T-helper 2 cell treated with Interferon-gamma antibody and Interleukin-4, amounts not matched to agents 5 μg/mL and 100 μg/mL, for 36 hours (primary cell): ENCODE measurements around the gene CYP2A6.
"Not testable (repeated sequence)": the region's sequence is repeated elsewhere in the genome, so short reads cannot be mapped to it uniquely, and the experiment has no call there.

Experiments
- DNase-seq: peaks from one replicate; pipeline ENCODE4 v3.0.0; 2021; ENCODE audit warnings: low spot score
- H3K27ac Mint-ChIP-seq: one replicate; pipeline ENCODE4 v1.8.0; 2021; ENCODE audit warnings: mild to moderate bottlenecking, mixed read lengths
- H3K27me3 Mint-ChIP-seq: one replicate; pipeline ENCODE4 v1.8.0; 2021; ENCODE audit warnings: low read depth, mixed read lengths
- H3K36me3 Mint-ChIP-seq: one replicate; pipeline ENCODE4 v1.8.0; 2021; ENCODE audit warnings: low read depth, mixed read lengths
- H3K4me1 Mint-ChIP-seq: one replicate; pipeline ENCODE4 v1.8.0; 2021; ENCODE audit warnings: low read depth, mixed read lengths
- H3K4me3 Mint-ChIP-seq: one replicate; pipeline ENCODE4 v1.8.0; 2022; ENCODE audit warnings: mild to moderate bottlenecking, moderate library complexity, mixed read lengths
- H3K9me3 Mint-ChIP-seq: one replicate; pipeline ENCODE4 v1.8.0; 2021; ENCODE audit warnings: mixed read lengths

Gene CYP2A6, protein sequence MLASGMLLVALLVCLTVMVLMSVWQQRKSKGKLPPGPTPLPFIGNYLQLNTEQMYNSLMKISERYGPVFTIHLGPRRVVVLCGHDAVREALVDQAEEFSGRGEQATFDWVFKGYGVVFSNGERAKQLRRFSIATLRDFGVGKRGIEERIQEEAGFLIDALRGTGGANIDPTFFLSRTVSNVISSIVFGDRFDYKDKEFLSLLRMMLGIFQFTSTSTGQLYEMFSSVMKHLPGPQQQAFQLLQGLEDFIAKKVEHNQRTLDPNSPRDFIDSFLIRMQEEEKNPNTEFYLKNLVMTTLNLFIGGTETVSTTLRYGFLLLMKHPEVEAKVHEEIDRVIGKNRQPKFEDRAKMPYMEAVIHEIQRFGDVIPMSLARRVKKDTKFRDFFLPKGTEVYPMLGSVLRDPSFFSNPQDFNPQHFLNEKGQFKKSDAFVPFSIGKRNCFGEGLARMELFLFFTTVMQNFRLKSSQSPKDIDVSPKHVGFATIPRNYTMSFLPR

DNA sequence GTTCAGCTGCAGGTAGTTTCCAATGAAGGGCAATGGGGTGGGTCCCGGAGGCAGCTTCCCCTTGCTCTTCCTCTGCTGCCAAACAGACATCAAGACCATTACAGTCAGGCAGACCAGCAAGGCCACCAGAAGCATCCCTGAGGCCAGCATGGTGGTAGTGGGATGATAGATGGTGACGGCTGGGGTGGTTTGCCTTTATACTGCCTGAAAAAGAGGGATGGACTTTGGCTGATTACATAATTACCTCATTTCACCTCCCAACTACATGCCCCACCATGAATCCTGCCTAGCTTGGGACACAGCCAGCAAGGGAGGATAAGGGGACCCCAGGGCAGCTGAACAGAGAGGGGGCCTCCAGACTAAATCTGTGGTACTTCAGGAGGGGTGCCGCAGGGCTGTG, at the start of gene CYP2A6:
CYP2A6 (minus strand) TSS at position 171 of the 400 bp plus-strand sequence; CDS start at position 150, 21 bp downstream.
- peaks cover 50% of the 10 kb centered on the region for H3K27me3 Mint-ChIP-seq
- H3K27ac Mint-ChIP-seq, H3K4me1 Mint-ChIP-seq, DNase-seq, H3K9me3 Mint-ChIP-seq, H3K36me3 Mint-ChIP-seq, H3K4me3 Mint-ChIP-seq: not testable (repeated sequence)

DNA sequence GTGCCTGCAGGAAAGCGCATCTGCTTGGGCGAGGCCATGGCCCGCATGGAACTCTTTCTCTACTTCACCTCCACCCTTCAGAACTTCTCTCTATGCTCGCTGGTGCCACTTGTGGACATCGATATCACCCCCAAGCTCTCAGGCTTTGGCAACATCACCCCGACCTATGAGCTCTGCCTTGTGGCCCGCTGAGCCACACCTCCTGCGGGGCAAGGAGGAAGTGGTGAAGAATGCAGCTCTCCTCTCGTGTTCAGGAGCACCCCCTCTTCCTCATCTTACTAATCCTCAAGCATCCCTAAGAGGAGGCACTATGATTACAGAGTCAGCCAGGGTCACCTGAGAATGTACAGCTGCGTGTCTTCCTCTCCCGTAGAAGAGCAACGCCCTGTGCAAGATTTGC, 49.7 kb upstream of the CYP2A6 start:
- H3K4me3 Mint-ChIP-seq: peak overlapping the region; percentile 35
- not testable (repeated sequence) for H3K9me3 Mint-ChIP-seq, DNase-seq, H3K27me3 Mint-ChIP-seq, H3K36me3 Mint-ChIP-seq
- H3K27ac Mint-ChIP-seq: peak overlapping the region; percentile 47
- H3K4me1 Mint-ChIP-seq: peaks cover 13% of the 10 kb centered on the region

DNA sequence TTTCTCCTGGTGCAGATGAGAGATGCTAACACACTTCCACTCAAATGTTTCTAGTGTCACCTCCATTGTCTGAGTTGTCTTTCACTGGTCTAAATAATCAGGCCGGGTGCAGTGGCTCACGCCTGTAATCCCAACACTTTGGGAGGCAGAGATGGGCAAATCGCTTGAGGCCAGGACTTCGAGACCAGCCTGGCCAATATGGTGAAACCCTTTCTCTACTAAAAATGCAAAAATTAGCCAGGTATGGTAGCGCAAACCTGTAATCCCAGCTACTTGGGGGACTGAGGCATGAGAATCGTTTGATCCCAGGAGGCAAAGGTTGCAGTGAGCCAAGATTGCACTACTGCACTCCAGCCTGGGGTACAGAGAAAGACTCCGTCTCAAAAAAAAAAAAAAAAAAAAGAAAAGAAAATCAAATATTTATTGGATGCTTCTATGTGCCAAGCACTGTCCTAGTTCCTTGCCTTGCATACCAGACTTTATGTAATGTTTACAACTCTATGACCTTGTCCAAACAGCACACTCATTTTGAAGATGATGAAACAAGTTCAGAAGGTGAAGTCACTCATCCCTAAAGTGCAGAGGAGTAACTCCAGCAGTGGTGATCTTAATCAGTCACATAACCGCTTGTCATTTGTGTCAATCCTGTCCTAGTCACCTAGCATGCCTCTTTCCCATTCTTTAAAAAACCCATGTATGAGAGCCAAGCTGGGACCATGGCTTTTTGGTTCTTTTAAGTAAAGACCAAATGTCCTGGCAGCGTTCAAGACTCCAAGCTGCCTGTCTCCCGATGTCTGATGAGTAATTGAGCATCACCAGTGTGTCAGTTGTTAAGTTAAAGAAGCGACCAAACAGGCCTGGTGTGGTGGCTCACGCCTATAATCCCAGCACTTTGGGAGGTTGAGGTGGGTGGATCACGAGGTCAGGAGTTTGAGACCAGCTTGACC, 46.9 kb upstream of the CYP2A6 start:
- not testable (repeated sequence) for H3K36me3 Mint-ChIP-seq, H3K9me3 Mint-ChIP-seq, H3K27ac Mint-ChIP-seq, H3K27me3 Mint-ChIP-seq, H3K4me3 Mint-ChIP-seq, DNase-seq
- peaks cover 13% of the 10 kb centered on the region for H3K4me1 Mint-ChIP-seq

DNA sequence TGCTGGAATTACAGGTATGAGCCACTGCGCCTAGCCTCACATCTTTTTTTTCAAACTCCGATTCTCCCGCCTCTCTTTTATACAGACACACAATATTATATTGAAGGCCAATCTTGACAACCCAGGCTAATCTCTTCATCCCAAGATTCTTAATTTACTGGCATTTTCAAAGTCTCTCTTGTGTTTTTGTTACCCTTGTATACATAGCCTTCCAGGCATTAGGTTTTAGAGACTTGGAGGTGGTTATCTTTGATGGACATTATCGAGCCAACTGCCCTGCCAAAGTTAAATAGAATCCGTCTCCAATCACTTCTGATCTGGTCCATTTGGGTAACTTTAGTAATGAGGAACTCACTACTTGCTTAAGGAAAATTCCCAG, 46.2 kb upstream of the CYP2A6 start:
- no peak overlapping the region for H3K27ac Mint-ChIP-seq
- peaks cover 7% of the 10 kb centered on the region for H3K27me3 Mint-ChIP-seq
- no peak for DNase-seq
- no peaks in the 10 kb centered on the region for H3K9me3 Mint-ChIP-seq
- H3K4me1 Mint-ChIP-seq: peaks cover 13% of the 10 kb centered on the region
- no peak overlapping the region for H3K4me3 Mint-ChIP-seq
- no peaks in the 10 kb centered on the region for H3K36me3 Mint-ChIP-seq

DNA sequence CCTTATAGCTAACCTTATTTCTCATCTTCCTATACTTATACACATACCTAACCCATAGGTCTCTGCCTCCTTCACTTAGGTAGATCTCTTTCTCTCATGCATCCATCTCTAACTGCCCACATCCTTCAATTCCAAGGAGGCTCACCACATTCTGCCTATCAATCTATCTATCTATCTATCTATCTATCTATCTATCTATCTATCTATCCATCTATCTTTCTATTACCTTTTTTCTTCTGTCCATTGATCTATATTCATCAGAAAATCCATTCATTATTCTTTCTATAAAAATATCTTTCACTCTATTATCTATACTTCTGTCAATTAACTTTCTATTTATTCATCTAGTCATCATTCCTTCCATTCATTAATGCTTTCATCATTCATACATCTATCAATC, 42.9 kb upstream of the CYP2A6 start:
- no peaks in the 10 kb centered on the region for H3K9me3 Mint-ChIP-seq
- peaks cover 5% of the 10 kb centered on the region for H3K4me1 Mint-ChIP-seq
- no peak for DNase-seq
- no peaks in the 10 kb centered on the region for H3K36me3 Mint-ChIP-seq
- no peak overlapping the region for H3K27ac Mint-ChIP-seq
- H3K4me3 Mint-ChIP-seq: no peak overlapping the region
- H3K27me3 Mint-ChIP-seq: peaks cover 25% of the 10 kb centered on the region

DNA sequence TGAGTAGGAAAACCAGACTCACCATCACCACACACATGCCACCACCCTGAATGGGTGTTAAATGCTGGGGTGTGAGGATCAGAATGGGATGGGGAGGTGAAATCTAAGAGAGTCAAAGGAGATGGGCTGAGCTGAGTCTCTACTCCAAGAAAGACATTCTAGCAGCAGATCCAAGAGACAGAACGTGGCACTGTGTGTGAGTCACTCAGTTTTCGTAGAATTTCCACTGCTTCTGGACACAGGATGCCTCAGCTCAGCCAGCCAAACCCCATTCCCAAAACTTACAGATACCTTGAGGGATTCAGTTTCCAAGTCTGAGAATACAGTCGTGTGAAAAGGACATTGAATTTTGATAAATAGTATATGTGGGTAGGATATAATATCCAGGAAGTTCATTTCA, 39.1 kb upstream of the CYP2A6 start:
- DNase-seq: no peak
- Mint-ChIP-seq H3K4me3 (no peak overlapping the region), H3K4me1 (no peaks in the 10 kb centered on the region), H3K9me3 (no peaks in the 10 kb centered on the region), H3K27me3 (peaks cover 32% of the 10 kb centered on the region), H3K27ac (no peak overlapping the region), H3K36me3 (no peaks in the 10 kb centered on the region)

DNA sequence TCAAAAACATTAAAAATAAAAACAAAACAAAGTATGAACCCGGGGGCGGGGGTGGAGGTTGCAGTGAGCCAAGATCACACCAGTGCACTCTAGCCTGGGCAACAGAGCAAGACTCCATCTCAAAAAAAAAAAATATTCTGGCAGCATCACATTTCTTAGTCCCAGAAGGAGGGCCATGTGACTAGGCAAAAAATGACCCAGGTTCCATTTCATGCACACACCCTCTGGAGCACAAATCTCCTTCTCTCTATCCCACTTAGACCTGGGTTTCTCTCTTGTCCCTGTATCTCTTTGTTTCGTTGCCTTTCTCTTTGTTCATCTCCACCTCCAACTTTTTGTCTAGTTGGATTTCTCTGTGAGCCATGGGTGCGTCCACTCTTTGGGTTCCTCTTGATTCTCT, 37.9 kb upstream of the CYP2A6 start:
- no peak for DNase-seq
- H3K27ac Mint-ChIP-seq: no peak overlapping the region
- no peaks in the 10 kb centered on the region for H3K9me3 Mint-ChIP-seq
- no peaks in the 10 kb centered on the region for H3K36me3 Mint-ChIP-seq
- peaks cover 36% of the 10 kb centered on the region for H3K27me3 Mint-ChIP-seq
- no peaks in the 10 kb centered on the region for H3K4me1 Mint-ChIP-seq
- no peak overlapping the region for H3K4me3 Mint-ChIP-seq

DNA sequence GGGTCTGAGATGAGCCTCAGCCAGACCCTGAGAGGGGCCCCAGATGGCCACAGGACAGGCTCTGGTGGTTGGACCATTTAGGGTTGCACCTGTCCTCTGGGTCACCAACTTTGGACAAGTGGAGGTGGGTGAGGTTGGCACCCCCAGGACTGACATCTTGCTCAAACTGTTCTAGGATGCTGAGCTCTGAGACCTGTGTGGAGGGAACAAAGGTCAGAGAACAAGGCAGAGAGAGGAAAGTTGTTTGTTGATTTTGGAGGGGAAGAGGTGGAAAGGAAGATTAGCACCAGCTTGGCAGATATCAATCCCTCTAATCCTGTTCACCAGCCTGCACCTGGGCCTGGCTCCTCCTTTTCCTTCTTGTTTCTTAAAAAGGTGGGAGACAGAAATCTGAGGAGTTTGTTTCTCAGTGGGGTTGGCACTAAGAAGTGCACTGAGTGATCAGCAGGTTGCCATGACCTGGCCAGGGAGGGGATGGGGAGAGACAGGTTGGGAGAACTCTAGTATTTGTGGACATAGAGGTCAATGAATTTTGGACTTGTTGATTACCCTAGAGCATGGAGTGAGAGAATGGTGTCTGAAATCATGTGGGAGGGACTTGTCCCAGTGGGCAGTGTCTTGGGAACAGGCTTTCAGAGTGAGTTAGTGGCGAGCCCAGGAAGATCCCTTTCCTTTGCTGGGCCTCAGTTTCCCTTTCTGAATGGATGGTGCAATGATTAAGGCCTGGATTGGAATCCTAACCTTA, 34.1 kb upstream of the CYP2A6 start:
- not testable (repeated sequence) for H3K4me3 Mint-ChIP-seq, H3K36me3 Mint-ChIP-seq, DNase-seq, H3K4me1 Mint-ChIP-seq, H3K27ac Mint-ChIP-seq, H3K9me3 Mint-ChIP-seq
- H3K27me3 Mint-ChIP-seq: peaks cover 47% of the 10 kb centered on the region

DNA sequence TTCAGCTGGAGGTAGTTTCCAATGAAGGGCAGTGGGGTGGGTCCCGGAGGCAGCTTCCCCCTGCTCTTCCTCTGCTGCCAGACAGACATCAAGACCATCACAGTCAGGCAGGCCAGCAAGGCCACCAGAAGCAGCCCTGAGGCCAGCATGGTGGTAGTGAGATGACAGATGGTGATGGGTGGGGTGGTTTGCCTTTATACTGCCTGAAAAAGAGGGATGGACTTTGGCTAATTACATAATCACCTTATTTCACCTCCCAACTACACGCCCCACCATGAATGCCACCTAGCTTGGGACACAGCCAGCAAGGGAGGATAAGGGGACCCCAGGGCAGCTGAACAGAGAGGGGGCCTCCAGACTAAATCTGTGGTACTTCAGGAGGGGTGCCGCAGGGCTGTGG, 31.8 kb upstream of the CYP2A6 start, which contains the start of gene CYP2A7:
CYP2A7 (minus strand) TSS at position 170 of the 400 bp plus-strand sequence; CDS start at position 149, 21 bp downstream.
- not testable (repeated sequence) for H3K36me3 Mint-ChIP-seq, DNase-seq

DNA sequence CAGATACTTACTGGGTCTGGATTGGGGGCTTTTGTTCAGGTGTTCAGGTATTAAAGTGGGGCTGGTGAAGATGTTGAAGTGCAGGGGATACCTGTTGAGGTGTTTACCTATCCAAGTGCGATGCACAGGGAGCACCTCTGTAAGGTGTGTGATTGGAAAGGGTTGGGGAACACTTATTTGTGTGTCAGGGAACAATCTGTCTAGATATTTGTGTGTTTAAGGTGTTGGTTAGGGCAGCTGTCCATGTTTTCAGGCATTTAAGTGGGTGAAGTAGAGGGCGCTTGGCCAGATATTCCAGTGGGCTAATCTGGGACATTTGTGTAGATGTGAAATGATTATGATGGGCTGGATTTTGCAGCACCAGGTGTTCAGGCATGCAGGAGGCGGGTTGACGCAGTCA, 29.1 kb upstream of the CYP2A6 start:
- H3K36me3 Mint-ChIP-seq, H3K4me3 Mint-ChIP-seq, H3K9me3 Mint-ChIP-seq, H3K4me1 Mint-ChIP-seq, DNase-seq, H3K27ac Mint-ChIP-seq: not testable (repeated sequence)
- H3K27me3 Mint-ChIP-seq: peaks cover 51% of the 10 kb centered on the region

More for the DNA sequence above, 31.8 kb upstream of the CYP2A6 start, which contains the start of gene CYP2A7:
- not testable (repeated sequence) for H3K4me3 Mint-ChIP-seq, H3K9me3 Mint-ChIP-seq, H3K27ac Mint-ChIP-seq, H3K4me1 Mint-ChIP-seq
- H3K27me3 Mint-ChIP-seq: peaks cover 50% of the 10 kb centered on the region

DNA sequence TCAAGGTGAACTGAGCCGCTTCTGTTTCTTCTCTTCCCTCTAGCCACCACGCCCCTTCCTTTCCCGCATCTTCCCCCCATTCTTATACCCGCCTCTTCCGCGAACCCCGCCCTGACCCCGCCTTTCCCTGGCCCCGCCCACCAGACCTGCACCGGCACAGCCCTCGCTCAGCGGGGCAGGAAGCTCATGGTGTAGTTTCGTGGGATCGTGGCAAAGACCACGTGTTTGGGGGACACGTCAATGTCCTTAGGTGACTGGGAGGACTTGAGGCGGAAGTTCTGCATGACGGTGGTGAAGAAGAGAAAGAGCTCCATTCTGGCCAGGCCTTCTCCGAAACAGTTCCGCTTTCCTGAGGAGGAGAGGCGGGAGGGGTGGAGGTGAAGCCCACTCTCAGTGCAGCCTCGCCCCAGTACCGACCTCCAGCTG, 25.3 kb upstream of the CYP2A6 start:
- Mint-ChIP-seq H3K4me3 (peak overlapping the region; percentile 53), H3K27me3 (peaks cover 53% of the 10 kb centered on the region), H3K27ac (peak overlapping the region; percentile 60)
- not testable (repeated sequence) for H3K4me1 Mint-ChIP-seq, H3K9me3 Mint-ChIP-seq, H3K36me3 Mint-ChIP-seq
- DNase-seq: peak; percentile 70

DNA sequence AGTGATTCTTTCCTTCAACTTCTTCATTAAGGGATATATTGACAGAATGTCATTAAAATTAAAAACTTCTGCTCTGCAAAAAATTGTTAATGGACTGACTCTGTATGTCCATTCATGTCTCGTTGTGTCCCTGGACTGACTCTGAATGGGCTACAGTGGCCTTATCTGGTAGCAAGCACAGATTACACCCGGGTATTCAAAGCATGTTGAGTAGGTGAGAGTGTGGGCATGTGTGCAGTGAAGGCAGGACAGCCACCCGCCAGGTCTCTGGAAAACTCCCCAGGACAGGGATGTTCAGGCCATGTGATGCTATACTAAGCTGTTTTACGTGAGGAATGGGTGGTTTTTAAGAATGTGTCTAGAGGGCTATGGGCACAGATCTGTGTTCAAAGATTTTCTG, 24.6 kb upstream of the CYP2A6 start:
- H3K27me3 Mint-ChIP-seq: peaks cover 56% of the 10 kb centered on the region
- not testable (repeated sequence) for H3K9me3 Mint-ChIP-seq, DNase-seq, H3K4me1 Mint-ChIP-seq, H3K27ac Mint-ChIP-seq, H3K36me3 Mint-ChIP-seq
- peak overlapping the region; percentile 53 for H3K4me3 Mint-ChIP-seq

DNA sequence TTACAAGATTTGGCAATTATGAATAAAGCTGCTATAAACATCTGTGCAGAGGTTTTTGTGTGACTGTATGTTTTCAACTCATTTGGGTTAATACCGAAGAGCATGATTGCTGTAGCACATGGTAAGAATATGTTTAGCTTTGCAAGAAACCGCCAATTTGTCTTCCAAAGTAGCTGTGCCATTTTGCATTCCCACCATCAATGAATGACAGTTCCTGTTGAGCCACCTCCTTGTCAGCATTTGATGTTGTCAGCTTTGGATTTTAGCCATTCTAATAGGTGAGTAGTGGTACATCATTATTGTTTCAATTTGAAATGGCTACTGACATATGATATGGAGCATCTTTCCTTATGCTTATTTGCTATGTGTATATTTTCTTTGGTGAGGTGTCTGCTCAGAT, 23.6 kb upstream of the CYP2A6 start:
- H3K4me3 Mint-ChIP-seq, H3K9me3 Mint-ChIP-seq, DNase-seq, H3K27ac Mint-ChIP-seq, H3K4me1 Mint-ChIP-seq, H3K36me3 Mint-ChIP-seq: not testable (repeated sequence)
- H3K27me3 Mint-ChIP-seq: peaks cover 50% of the 10 kb centered on the region
